HG03571 (cell line): ENCODE data around the gene CLEC4C.

Source experiments
- ATAC-seq: cut with Tn5 transposase; IDR thresholded peaks from one replicate; pipeline ENCODE4 v1.9.1; 2021; ENCODE audit not compliant: unreplicated experiment

Gene CLEC4C

GRCh38 chr12:7729746-7730145, 17.4 kb downstream of the CLEC4C start:
- ATAC-seq, result no peak

- no peak for ATAC-seq
These were observed 23.2 kb downstream of the CLEC4C start for GRCh38 chr12:7723926-7724325.

- ATAC-seq, result no peak
These were observed 27.0 kb downstream of the CLEC4C start for GRCh38 chr12:7719946-7720730.

GRCh38 chr12:7716381-7716780, 30.8 kb downstream of the CLEC4C start:
- ATAC-seq, result no peak

GRCh38 chr12:7712841-7713442, 34.2 kb downstream of the CLEC4C start:
- ATAC-seq, result no peak

GRCh38 chr12:7711133-7711532, 36.0 kb downstream of the CLEC4C start, which contains the start of gene DPPA3:
Gene DPPA3 (plus strand): TSS chr12:7711433. CDS start chr12:7711571, 138 bp downstream.
- ATAC-seq, result no peak

- ATAC-seq, result no peak
These were observed 37.1 kb downstream of the CLEC4C start for GRCh38 chr12:7709969-7710675.

GRCh38 chr12:7705846-7706245, 41.3 kb downstream of the CLEC4C start:
- no peak for ATAC-seq

- ATAC-seq, result no peak
These were observed 51.5 kb downstream of the CLEC4C start, which contains the start of gene GDF3 for GRCh38 chr12:7695566-7696197. Gene GDF3 (minus strand): TSS chr12:7695775. CDS start chr12:7695728, 47 bp downstream.

GRCh38 chr12:7695237-7695560, 52.0 kb downstream of the CLEC4C start:
- ATAC-seq, result no peak

- ATAC-seq, result no peak
These were observed 52.5 kb downstream of the CLEC4C start for GRCh38 chr12:7694556-7695236.

GRCh38 chr12:7693793-7694192, 53.4 kb downstream of the CLEC4C start:
- ATAC-seq, result no peak

GRCh38 chr12:7681535-7681934, 65.6 kb downstream of the CLEC4C start:
- ATAC-seq, result no peak
